Measurements from ENCODE around the gene SETD6.

SETD6 gene

GRCh38 chr16:58499615-58500351, 15.5 kb upstream of the SETD6 start, which contains the start of gene NDRG4:
TSS of gene NDRG4 (plus strand) at chr16:58500143. CDS start at chr16:58500249, 106 bp downstream.
- no peak for TF ChIP-seq CTCF (IDR thresholded peaks at IDR 0.05)
- peak; percentile 75 for DNase-seq (ENCODE audit: low spot score)
- Histone ChIP-seq H3K4me3 (peak within 1 kb of the TSS; percentile 61), H3K27ac (no peak within 1 kb of the TSS)

GRCh38 chr16:58500430-58501241, 14.7 kb upstream of the SETD6 start:
- TF ChIP-seq CTCF (IDR thresholded peaks at IDR 0.05) = no peak
- peak overlapping the region; percentile 61 for H3K4me3 ChIP-seq
- H3K27ac ChIP-seq = no peak overlapping the region
- DNase-seq (ENCODE audit: low spot score) = peak; percentile 65

- no peak overlapping the region for H3K27ac ChIP-seq
- DNase-seq (ENCODE audit: low spot score) = no peak
- TF ChIP-seq CTCF (IDR thresholded peaks at IDR 0.05) = no peak
- H3K4me3 ChIP-seq = peak overlapping the region; percentile 61
Observed at GRCh38 chr16:58501242-58502131, 13.8 kb upstream of the SETD6 start.

GRCh38 chr16:58502217-58502921, 12.9 kb upstream of the SETD6 start:
- no peak for TF ChIP-seq CTCF (IDR thresholded peaks at IDR 0.05)
- Histone ChIP-seq H3K4me3 (no peak overlapping the region), H3K27ac (no peak overlapping the region)
- no peak for DNase-seq (ENCODE audit: low spot score)

GRCh38 chr16:58503166-58503862, 12.0 kb upstream of the SETD6 start:
- no peak for DNase-seq (ENCODE audit: low spot score)
- Histone ChIP-seq H3K27ac (no peak overlapping the region), H3K4me3 (no peak overlapping the region)
- TF ChIP-seq CTCF (IDR thresholded peaks at IDR 0.05) = no peak
